Prostate gland (tissue), 2 donors: ENCODE measurements around the gene DSCAML1.

Source experiments
- POLR2A ChIP-seq: fragments of 450-650 bp; IDR thresholded peaks from one replicate; pipeline ENCODE4 v1.6.1; 2016; ENCODE audit warnings: antibody characterized with exemption, mild to moderate bottlenecking
- POLR2AphosphoS5 ChIP-seq: sonication (generic); formaldehyde crosslinking; IDR thresholded peaks from one replicate; pipeline ENCODE4 v1.6.1; 2017; ENCODE audit warnings: antibody characterized with exemption
- TF ChIP-seq, protein P1 (sequence below), 4 experiments: fragments of 200-600 bp in 2 of 4; fragments of 450-650 bp in 2 of 4; sonication (generic) in 2 of 4; IDR thresholded peaks; 1 replicate in 3 of 4; 2 replicates in 1 of 4; pipeline ENCODE4 v1.5.1; 2016 to 2019; ENCODE audit warnings: antibody characterized with exemption in 4 of 4, mild to moderate bottlenecking in 2 of 4, moderate library complexity in 2 of 4

DNA sequence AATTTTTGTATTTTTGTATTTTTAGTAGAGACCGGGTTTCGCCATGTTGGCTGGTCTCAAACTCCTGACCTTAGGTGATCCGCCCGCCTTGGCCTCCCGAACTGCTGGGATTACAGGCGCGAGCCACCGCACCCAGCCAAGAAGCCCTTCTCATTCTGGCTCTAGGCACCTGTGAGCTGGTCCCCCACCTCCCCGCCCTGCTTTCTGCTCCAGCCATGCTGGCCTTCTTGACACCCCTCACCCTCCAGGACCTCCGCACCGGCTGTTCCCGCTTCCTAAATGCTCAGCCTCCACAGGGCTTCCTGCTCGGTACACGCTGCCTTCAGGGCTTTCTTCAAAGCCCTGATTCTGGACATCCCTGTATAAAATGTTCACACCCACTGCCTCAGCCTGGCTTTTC, 33.1 kb upstream of the DSCAML1 start:
- no peak for TF ChIP-seq POLR2AphosphoS5
- no peak for TF ChIP-seq POLR2A
- TF ChIP-seq, protein P1, sequence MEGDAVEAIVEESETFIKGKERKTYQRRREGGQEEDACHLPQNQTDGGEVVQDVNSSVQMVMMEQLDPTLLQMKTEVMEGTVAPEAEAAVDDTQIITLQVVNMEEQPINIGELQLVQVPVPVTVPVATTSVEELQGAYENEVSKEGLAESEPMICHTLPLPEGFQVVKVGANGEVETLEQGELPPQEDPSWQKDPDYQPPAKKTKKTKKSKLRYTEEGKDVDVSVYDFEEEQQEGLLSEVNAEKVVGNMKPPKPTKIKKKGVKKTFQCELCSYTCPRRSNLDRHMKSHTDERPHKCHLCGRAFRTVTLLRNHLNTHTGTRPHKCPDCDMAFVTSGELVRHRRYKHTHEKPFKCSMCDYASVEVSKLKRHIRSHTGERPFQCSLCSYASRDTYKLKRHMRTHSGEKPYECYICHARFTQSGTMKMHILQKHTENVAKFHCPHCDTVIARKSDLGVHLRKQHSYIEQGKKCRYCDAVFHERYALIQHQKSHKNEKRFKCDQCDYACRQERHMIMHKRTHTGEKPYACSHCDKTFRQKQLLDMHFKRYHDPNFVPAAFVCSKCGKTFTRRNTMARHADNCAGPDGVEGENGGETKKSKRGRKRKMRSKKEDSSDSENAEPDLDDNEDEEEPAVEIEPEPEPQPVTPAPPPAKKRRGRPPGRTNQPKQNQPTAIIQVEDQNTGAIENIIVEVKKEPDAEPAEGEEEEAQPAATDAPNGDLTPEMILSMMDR (IDR thresholded peaks at IDR 0.05): no peak
